ENCODE results near the gene PIK3CD. TPM values are rescaled to one million over a fixed set of nuclear protein-coding genes. Genes with fewer than 3 reads are reported as not detected.

Gene PIK3CD
- total RNA-seq, 2 experiments from 2014 or later: 13.6 to 37.1 TPM

DNA sequence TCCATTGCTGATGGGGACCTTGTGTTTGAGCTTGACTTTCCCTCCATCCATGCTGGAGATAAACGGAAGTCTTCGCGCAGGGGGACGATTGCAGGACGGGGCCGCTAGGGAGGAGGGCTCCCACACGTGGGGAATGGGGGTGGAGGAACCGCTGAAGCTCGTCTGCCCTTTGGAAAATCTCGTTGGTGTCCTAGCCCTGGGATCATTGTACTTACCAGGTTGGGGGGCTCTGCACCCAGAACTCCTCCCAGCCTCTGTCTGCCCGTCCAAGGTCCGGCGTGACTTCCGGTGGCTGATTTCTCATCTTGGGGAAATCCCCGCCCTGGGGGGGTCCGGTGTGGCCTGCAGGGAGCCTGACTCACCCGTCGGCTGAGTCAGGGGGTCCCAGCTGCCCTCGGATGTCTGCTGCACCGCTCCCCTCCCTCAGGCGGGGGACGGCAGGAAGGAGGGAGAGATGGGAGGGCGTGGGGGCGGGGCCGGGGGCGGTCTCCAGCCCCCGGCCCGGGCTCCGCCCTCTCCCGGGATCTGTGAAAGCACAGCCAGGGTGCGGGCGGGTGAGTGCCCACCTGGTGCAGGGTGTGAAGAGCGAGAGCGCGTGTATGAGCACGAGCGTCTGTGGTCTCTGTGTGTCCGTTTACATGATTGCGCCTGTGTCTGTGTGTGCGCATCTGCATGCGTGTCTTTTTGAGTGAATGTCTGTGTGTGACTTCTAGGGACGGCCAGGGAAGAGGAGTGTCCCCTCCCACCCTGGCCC, 35.8 kb downstream of the PIK3CD start:
- no peaks in the 10 kb centered on the region for H3K9me3 ChIP-seq (ENCODE audit: low read length)
- peak overlapping the region; percentile 66 for H3K4me3 ChIP-seq (ENCODE audit: low read depth, low read length, poor library complexity, severe bottlenecking)
- intact Hi-C loops (cut with micrococcal nuclease; ENCODE audit: unreplicated experiment): loop anchor here (2.0 kb wide), 2 partner anchors 32 to 60 kb away; no protein-coding TSS in a partner anchor
- BruUV-seq (replicated peaks): no TSS peak
- no peak overlapping the region for H3K27ac ChIP-seq (ENCODE audit: low read depth, low read length, poor library complexity, severe bottlenecking)
- peak; percentile 82 for DNase-seq (ENCODE audit: low spot score)
- no peaks in the 10 kb centered on the region for H3K9me2 ChIP-seq (ENCODE audit: insufficient read depth, low read length)
- ChIA-PET POLR2A (interaction anchor here (1.7 kb wide), 1 partner anchor 33 kb away, joined by 8 read pairs; no protein-coding TSS in a partner anchor), CTCF (ENCODE audit: unreplicated experiment) (interaction anchor here (0.6 kb wide), 2 partner anchors 34 to 181 kb away, joined by 3 read pairs; no protein-coding TSS in a partner anchor)
- peak overlapping the region; percentile 79 for H3K4me2 ChIP-seq (ENCODE audit: low read length)
- H4K20me1 ChIP-seq (ENCODE audit: insufficient read depth, low read length): no peaks in the 10 kb centered on the region
- H2AFZ ChIP-seq (ENCODE audit: low read length): peak overlapping the region; percentile 62
- H3K4me1 ChIP-seq (ENCODE audit: insufficient read depth, low read length, poor library complexity, severe bottlenecking): peaks cover 29% of the 10 kb centered on the region
- TF ChIP-seq, protein P1, sequence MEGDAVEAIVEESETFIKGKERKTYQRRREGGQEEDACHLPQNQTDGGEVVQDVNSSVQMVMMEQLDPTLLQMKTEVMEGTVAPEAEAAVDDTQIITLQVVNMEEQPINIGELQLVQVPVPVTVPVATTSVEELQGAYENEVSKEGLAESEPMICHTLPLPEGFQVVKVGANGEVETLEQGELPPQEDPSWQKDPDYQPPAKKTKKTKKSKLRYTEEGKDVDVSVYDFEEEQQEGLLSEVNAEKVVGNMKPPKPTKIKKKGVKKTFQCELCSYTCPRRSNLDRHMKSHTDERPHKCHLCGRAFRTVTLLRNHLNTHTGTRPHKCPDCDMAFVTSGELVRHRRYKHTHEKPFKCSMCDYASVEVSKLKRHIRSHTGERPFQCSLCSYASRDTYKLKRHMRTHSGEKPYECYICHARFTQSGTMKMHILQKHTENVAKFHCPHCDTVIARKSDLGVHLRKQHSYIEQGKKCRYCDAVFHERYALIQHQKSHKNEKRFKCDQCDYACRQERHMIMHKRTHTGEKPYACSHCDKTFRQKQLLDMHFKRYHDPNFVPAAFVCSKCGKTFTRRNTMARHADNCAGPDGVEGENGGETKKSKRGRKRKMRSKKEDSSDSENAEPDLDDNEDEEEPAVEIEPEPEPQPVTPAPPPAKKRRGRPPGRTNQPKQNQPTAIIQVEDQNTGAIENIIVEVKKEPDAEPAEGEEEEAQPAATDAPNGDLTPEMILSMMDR (conservative IDR thresholded peaks at IDR 0.05; ENCODE audit: low read length): no peak
- no peak for TF ChIP-seq EZH2phosphoT487 (IDR thresholded peaks at IDR 0.05; ENCODE audit: borderline replicate concordance, low read depth, low read length)
- no peaks in the 10 kb centered on the region for H3K79me2 ChIP-seq (ENCODE audit: insufficient read depth, low read depth, low read length)
- H3K36me3 ChIP-seq (ENCODE audit: insufficient read depth, low read length): no peaks in the 10 kb centered on the region

DNA sequence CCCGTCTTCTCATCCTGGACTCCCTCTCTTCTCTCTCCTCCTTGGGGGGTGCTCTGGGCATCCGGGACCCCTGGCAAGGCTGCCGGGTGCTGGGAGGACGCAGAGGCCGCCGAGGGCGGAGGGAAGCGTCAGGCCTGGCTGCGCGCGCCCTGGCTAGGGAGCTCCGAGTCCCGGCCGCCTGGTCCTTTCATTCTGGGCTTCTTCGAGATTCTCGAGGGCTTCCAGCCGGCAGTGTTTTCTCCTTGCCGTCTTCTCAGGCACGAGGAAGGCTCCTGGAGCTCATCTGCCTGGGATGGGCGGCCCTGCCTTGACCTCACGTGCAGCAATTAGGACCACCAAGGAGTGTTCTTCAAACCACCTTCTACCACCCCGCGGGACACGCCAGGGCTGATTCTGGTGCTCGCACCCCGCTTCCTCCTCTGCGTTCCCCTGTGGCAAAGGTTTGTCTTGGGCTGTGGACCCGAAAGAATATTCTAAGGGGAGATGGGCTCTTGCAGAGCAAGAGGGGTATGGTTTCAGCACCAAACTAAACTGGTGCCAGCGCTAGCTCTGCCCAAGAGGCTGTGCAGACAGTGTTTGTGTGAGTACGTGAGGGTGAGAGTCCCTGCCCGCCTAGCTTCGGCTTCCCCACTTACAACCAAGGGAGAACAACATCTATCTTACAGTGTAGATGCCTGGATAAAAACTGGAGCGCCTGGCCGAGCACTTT, 36.5 kb downstream of the PIK3CD start:
- Histone ChIP-seq H3K9me2 (ENCODE audit: insufficient read depth, low read length) (no peaks in the 10 kb centered on the region), H3K27ac (ENCODE audit: low read depth, low read length, poor library complexity, severe bottlenecking) (no peak overlapping the region), H2AFZ (ENCODE audit: low read length) (peak overlapping the region; percentile 62), H3K4me2 (ENCODE audit: low read length) (peak overlapping the region; percentile 79), H3K4me3 (ENCODE audit: low read depth, low read length, poor library complexity, severe bottlenecking) (peak overlapping the region; percentile 66), H3K9me3 (ENCODE audit: low read length) (no peaks in the 10 kb centered on the region), H3K4me1 (ENCODE audit: insufficient read depth, low read length, poor library complexity, severe bottlenecking) (peaks cover 29% of the 10 kb centered on the region), H3K36me3 (ENCODE audit: insufficient read depth, low read length) (no peaks in the 10 kb centered on the region), H4K20me1 (ENCODE audit: insufficient read depth, low read length) (no peaks in the 10 kb centered on the region), H3K79me2 (ENCODE audit: insufficient read depth, low read depth, low read length) (no peaks in the 10 kb centered on the region)
- ChIA-PET POLR2A (interaction anchor here (0.7 to 1.7 kb wide), 4 partner anchors 11 to 59 kb away, joined by 3 to 8 read pairs (median 4); no protein-coding TSS in a partner anchor), CTCF (ENCODE audit: unreplicated experiment) (interaction anchor here (0.6 kb wide), 1 partner anchor 180 kb away, joined by 3 read pairs; no protein-coding TSS in a partner anchor)
- no peak for TF ChIP-seq EZH2phosphoT487 (IDR thresholded peaks at IDR 0.05; ENCODE audit: borderline replicate concordance, low read depth, low read length)
- intact Hi-C loops (cut with micrococcal nuclease; ENCODE audit: unreplicated experiment): loop anchor here (2.0 kb wide), 2 partner anchors 33 to 61 kb away; no protein-coding TSS in a partner anchor
- no TSS peak for BruUV-seq (replicated peaks)
- no peak for DNase-seq (ENCODE audit: low spot score)

DNA sequence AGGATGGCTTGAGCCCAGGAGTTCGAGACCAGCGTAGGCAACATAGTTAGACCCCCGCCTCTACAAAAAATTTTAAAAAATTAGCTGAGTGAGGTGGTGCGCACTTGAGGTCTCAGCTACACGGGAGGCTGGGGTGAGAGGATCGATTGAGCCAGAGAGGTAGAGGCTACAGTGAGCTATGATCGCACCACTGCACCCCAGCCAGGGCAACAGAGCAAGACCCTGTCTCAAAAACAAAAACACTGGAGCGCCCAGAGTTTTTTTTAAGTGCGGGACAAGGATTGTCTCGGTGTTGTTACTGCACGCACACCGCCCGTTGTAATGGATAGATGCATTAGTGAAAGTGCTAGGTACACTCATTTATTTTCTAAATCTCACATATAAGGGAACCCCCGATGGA, 37.1 kb downstream of the PIK3CD start:
- Histone ChIP-seq H3K36me3 (ENCODE audit: insufficient read depth, low read length) (no peaks in the 10 kb centered on the region), H3K9me3 (ENCODE audit: low read length) (no peaks in the 10 kb centered on the region), H3K4me3 (ENCODE audit: low read depth, low read length, poor library complexity, severe bottlenecking) (peak overlapping the region; percentile 66), H3K79me2 (ENCODE audit: insufficient read depth, low read depth, low read length) (no peaks in the 10 kb centered on the region), H4K20me1 (ENCODE audit: insufficient read depth, low read length) (no peaks in the 10 kb centered on the region), H3K9me2 (ENCODE audit: insufficient read depth, low read length) (no peaks in the 10 kb centered on the region), H2AFZ (ENCODE audit: low read length) (peak overlapping the region; percentile 38; the same call in 1 of the 2 replicates), H3K4me2 (ENCODE audit: low read length) (peak overlapping the region; percentile 79), H3K27ac (ENCODE audit: low read depth, low read length, poor library complexity, severe bottlenecking) (no peak overlapping the region), H3K4me1 (ENCODE audit: insufficient read depth, low read length, poor library complexity, severe bottlenecking) (peaks cover 29% of the 10 kb centered on the region)
- ChIA-PET POLR2A (interaction anchor here (0.7 to 1.4 kb wide), 3 partner anchors 10 to 59 kb away, joined by 3 to 4 read pairs (median 3); no protein-coding TSS in a partner anchor), CTCF (ENCODE audit: unreplicated experiment) (no interaction called here)
- TF ChIP-seq EZH2phosphoT487 (IDR thresholded peaks at IDR 0.05; ENCODE audit: borderline replicate concordance, low read depth, low read length): no peak
- TF ChIP-seq, protein P1 (conservative IDR thresholded peaks at IDR 0.05; ENCODE audit: low read length): no peak
- no TSS peak for BruUV-seq (replicated peaks)
- intact Hi-C loops (cut with micrococcal nuclease; ENCODE audit: unreplicated experiment): no loop called here
- no peak for DNase-seq (ENCODE audit: low spot score)
